K562 (cell line): ENCODE results near the gene SLC26A6.

Source experiments
- CAMTA2 ChIP-seq: fragments of 250-450 bp; sonication (Bioruptor Pico); conservative IDR thresholded peaks from 2 replicates; pipeline ENCODE4 v1.5.1; 2022
- CREB1 ChIP-seq, 2 experiments: sonication (generic) in 1 of 2; formaldehyde crosslinking in 1 of 2; IDR thresholded peaks; 2 replicates each; pipeline versions ENCODE4 v1.6.1 to v1.8.0; 2012 to 2022; ENCODE audit warnings: inconsistent platforms in 1 of 2, mild to moderate bottlenecking in 1 of 2, missing genetic modification reagents in 1 of 2, moderate library complexity in 1 of 2
- RFX1 ChIP-seq: fragments of 450-650 bp; IDR thresholded peaks from 2 replicates; pipeline ENCODE4 v1.6.1; 2016; ENCODE audit warnings: mild to moderate bottlenecking, moderate library complexity
- ZNF431 ChIP-seq: sonication (generic); formaldehyde crosslinking; IDR thresholded peaks from 2 replicates; pipeline ENCODE4 v1.8.0; 2022; ENCODE audit warnings: mild to moderate bottlenecking, missing genetic modification reagents
- TF ChIP-seq, protein P1 (sequence below): sonication (generic); formaldehyde crosslinking; IDR thresholded peaks from 2 replicates; pipeline ENCODE4 v1.8.0; 2022; ENCODE audit warnings: missing genetic modification reagents, mild to moderate bottlenecking, borderline replicate concordance
- TF ChIP-seq, protein P2 (sequence below), 3 experiments: IDR thresholded peaks in 2 of 3; conservative IDR thresholded peaks in 1 of 3; 2 replicates each; pipeline ENCODE4 v1.5.1; 2011 to 2012; ENCODE audit warnings: low read length in 3 of 3, mild to moderate bottlenecking in 3 of 3, control low read depth in 2 of 3, improper control_type of control experiment in 1 of 3, inconsistent platforms in 1 of 3, low read depth in 1 of 3, mixed read lengths in 1 of 3, moderate library complexity in 1 of 3; ENCODE audit not compliant: insufficient read depth in 2 of 3
- TF ChIP-seq, protein P3 (sequence below): IDR thresholded peaks from 3 replicates; pipeline ENCODE4 v1.6.1; 2011; ENCODE audit warnings: borderline replicate concordance, mild to moderate bottlenecking, moderate library complexity; ENCODE audit not compliant: insufficient read length; ENCODE audit errors: extremely low read depth

DNA sequence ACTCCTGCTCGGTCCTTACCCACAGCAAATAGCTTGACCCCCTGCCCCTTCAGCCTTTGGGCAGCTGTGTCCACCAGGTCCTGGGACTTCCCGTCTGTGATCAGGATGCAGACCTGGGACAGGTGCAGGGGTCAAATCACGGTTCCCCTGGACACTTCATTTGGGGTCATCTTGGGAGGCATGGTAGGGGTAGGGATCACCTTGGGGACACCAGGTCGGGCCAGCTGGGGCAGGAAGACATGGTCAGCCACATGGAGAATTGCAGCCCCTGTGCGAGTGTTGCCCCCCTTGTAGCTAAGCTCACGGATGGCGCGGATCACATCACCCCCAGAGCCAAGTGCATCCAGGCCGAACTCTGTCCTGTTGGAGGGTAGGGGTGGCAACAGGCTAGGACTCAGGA is 41.9 kb downstream of the SLC26A6 start:
- no peak for TF ChIP-seq CAMTA2 (CRISPR knock-in tag)
- no peak for TF ChIP-seq RFX1
- TF ChIP-seq, protein P1, sequence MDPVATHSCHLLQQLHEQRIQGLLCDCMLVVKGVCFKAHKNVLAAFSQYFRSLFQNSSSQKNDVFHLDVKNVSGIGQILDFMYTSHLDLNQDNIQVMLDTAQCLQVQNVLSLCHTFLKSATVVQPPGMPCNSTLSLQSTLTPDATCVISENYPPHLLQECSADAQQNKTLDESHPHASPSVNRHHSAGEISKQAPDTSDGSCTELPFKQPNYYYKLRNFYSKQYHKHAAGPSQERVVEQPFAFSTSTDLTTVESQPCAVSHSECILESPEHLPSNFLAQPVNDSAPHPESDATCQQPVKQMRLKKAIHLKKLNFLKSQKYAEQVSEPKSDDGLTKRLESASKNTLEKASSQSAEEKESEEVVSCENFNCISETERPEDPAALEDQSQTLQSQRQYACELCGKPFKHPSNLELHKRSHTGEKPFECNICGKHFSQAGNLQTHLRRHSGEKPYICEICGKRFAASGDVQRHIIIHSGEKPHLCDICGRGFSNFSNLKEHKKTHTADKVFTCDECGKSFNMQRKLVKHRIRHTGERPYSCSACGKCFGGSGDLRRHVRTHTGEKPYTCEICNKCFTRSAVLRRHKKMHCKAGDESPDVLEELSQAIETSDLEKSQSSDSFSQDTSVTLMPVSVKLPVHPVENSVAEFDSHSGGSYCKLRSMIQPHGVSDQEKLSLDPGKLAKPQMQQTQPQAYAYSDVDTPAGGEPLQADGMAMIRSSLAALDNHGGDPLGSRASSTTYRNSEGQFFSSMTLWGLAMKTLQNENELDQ (CRISPR knock-in tag) = no peak
- TF ChIP-seq, protein P2, sequence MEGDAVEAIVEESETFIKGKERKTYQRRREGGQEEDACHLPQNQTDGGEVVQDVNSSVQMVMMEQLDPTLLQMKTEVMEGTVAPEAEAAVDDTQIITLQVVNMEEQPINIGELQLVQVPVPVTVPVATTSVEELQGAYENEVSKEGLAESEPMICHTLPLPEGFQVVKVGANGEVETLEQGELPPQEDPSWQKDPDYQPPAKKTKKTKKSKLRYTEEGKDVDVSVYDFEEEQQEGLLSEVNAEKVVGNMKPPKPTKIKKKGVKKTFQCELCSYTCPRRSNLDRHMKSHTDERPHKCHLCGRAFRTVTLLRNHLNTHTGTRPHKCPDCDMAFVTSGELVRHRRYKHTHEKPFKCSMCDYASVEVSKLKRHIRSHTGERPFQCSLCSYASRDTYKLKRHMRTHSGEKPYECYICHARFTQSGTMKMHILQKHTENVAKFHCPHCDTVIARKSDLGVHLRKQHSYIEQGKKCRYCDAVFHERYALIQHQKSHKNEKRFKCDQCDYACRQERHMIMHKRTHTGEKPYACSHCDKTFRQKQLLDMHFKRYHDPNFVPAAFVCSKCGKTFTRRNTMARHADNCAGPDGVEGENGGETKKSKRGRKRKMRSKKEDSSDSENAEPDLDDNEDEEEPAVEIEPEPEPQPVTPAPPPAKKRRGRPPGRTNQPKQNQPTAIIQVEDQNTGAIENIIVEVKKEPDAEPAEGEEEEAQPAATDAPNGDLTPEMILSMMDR (IDR thresholded peaks at IDR 0.05 in 2 of 3, conservative IDR thresholded peaks at IDR 0.05 in 1 of 3; ENCODE audit: insufficient read depth in 2 of 3, low read depth in 1 of 3, low read length in 3 of 3) = no peak
- TF ChIP-seq CREB1 (IDR thresholded peaks at IDR 0.05) = no peak
- TF ChIP-seq CREB1 (CRISPR knock-in tag; IDR thresholded peaks at IDR 0.05) = no peak
- no peak for TF ChIP-seq ZNF431 (CRISPR knock-in tag)
- TF ChIP-seq, protein P3, sequence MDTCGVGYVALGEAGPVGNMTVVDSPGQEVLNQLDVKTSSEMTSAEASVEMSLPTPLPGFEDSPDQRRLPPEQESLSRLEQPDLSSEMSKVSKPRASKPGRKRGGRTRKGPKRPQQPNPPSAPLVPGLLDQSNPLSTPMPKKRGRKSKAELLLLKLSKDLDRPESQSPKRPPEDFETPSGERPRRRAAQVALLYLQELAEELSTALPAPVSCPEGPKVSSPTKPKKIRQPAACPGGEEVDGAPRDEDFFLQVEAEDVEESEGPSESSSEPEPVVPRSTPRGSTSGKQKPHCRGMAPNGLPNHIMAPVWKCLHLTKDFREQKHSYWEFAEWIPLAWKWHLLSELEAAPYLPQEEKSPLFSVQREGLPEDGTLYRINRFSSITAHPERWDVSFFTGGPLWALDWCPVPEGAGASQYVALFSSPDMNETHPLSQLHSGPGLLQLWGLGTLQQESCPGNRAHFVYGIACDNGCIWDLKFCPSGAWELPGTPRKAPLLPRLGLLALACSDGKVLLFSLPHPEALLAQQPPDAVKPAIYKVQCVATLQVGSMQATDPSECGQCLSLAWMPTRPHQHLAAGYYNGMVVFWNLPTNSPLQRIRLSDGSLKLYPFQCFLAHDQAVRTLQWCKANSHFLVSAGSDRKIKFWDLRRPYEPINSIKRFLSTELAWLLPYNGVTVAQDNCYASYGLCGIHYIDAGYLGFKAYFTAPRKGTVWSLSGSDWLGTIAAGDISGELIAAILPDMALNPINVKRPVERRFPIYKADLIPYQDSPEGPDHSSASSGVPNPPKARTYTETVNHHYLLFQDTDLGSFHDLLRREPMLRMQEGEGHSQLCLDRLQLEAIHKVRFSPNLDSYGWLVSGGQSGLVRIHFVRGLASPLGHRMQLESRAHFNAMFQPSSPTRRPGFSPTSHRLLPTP = no peak
